ENCODE results near the gene SPTBN5.

DNA sequence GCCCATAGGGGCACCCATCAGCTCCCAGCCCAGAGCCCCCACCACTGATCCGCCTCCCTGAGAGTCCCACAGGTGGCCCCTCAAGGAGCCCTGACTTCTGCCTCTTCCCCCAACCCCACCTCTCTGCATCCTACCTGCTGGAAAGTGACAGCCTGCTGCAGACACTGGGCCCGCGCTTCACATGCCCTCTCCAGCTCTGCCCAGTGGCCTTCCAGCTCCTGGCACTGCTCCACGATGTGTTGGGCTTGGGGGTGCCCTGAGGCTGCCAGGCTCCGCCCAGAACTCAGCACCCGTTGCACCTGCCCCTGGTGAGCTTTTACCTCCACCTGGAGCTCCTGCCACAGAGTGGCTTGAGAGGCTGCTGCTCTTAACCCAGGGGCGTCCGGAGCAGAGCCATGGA, 20.1 kb downstream of the SPTBN5 start:
- TF ChIP-seq CTCF (IDR thresholded peaks at IDR 0.05) (no peak), POLR2A (IDR thresholded peaks at IDR 0.05) (no peak)

Data from testis (tissue), 2 donors.